HFFc6 (cell line): ENCODE data around the gene TMEM174. TPM values are rescaled to one million over a fixed set of nuclear protein-coding genes. Genes with fewer than 3 reads are reported as not detected.
A peak's percentile ranks its signal among the peaks of the same experiment; 100 is the strongest.

Source experiments
- DNase-seq: peaks from one replicate; pipeline ENCODE4 v3.0.0-alpha.2; 2018
- H3K27ac Mint-ChIP-seq: 2 replicates; pipeline ENCODE4 v1.8.0; 2020; ENCODE audit warnings: mild to moderate bottlenecking, mixed read lengths
- H3K27me3 Mint-ChIP-seq: 2 replicates; pipeline ENCODE4 v1.8.0; 2021; ENCODE audit warnings: mild to moderate bottlenecking, moderate library complexity, mixed read lengths; ENCODE audit not compliant: insufficient read depth
- H3K36me3 Mint-ChIP-seq: 2 replicates; pipeline ENCODE4 v1.8.0; 2021; ENCODE audit warnings: low read depth, mixed read lengths
- H3K4me1 Mint-ChIP-seq: 2 replicates; pipeline ENCODE4 v1.8.0; 2020; ENCODE audit warnings: low read depth, mixed read lengths
- H3K4me3 Mint-ChIP-seq: 2 replicates; pipeline ENCODE4 v1.8.0; 2020; ENCODE audit warnings: mild to moderate bottlenecking, moderate library complexity, mixed read lengths
- H3K9me3 Mint-ChIP-seq: 2 replicates; pipeline ENCODE4 v1.8.0; 2020; ENCODE audit warnings: mild to moderate bottlenecking, mixed read lengths
- CTCF ChIP-seq: fragments of 200-600 bp; sonication (generic); IDR thresholded peaks from 2 replicates; pipeline ENCODE4 v1.5.0; 2021; ENCODE audit warnings: antibody characterized with exemption, mild to moderate bottlenecking
- total RNA-seq, 6 experiments: library from RNA; stranded (reverse); fragmentation: NEBNext Ultra II Directional; extraction: Animal tissue kit (Norgen Biotek cat#: 25700); gene quantifications; 2 replicates in 1 of 6; 3 replicates in 5 of 6; pipeline ENCODE4 v1.2.3, GENCODE V29; 2021

TMEM174 gene
- total RNA-seq, 6 experiments from 2014 or later, result not detected

DNA sequence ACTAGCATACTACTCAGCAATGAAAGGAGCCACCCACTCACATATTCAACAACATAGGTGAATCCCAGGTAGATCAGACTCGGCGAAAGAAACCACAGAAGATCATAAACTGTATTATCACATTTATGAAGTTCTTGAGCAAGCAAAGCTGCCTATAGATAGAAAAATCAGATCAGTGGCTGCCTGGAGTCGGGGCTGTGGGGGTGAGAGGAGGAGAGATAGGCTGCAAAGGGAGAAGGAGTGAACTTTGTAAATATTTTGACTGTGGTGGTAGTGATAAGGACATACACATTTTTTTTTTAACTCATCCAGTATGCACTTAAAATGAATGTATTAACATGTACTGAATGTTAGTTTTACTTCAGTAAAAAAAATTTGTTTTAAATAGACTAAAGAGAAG is 23.5 kb upstream of the TMEM174 start:
- Mint-ChIP-seq H3K4me1 (peaks cover 22% of the 10 kb centered on the region; the same call in 1 of the 2 replicates), H3K27ac (no peak overlapping the region), H3K36me3 (no peaks in the 10 kb centered on the region), H3K27me3 (peaks cover 12% of the 10 kb centered on the region), H3K4me3 (no peak overlapping the region), H3K9me3 (no peaks in the 10 kb centered on the region)
- TF ChIP-seq CTCF, result no peak
- no peak for DNase-seq

DNA sequence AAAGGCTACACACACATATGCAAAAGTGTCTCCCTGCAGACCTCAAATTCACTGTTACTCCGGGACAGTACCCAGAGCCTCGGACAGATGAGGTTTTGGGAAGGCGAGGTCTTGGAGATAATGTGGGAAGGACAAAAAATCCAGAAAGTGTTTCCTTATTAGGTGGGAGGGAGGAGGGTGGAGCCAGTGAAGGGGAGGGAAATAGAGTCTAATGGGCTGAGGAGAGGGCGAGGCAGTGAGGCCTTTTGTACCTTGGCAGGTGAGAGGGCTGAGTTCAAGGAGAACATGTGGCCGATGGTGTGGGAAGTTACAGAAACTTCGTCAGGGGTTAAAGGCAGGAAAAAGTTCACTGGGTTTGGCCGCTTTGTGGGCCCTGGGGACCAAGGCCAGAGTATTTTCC is 22.1 kb upstream of the TMEM174 start:
- Mint-ChIP-seq H3K4me3 (no peak overlapping the region), H3K9me3 (no peaks in the 10 kb centered on the region), H3K36me3 (no peaks in the 10 kb centered on the region), H3K4me1 (peaks cover 28% of the 10 kb centered on the region; the same call in 1 of the 2 replicates), H3K27me3 (peaks cover 8% of the 10 kb centered on the region), H3K27ac (no peak overlapping the region)
- no peak for TF ChIP-seq CTCF
- DNase-seq, result no peak

GRCh38 chr5:73151766-73152410 is 21.1 kb upstream of the TMEM174 start:
- Mint-ChIP-seq H3K27ac (peak overlapping the region; percentile 44; the same call in 1 of the 2 replicates), H3K4me1 (peaks cover 28% of the 10 kb centered on the region; the same call in 1 of the 2 replicates), H3K36me3 (no peaks in the 10 kb centered on the region), H3K27me3 (peaks cover 6% of the 10 kb centered on the region), H3K9me3 (no peaks in the 10 kb centered on the region), H3K4me3 (no peak overlapping the region)
- TF ChIP-seq CTCF, result no peak
- no peak for DNase-seq

GRCh38 chr5:73152411-73153388 is 20.3 kb upstream of the TMEM174 start:
- peaks cover 2% of the 10 kb centered on the region for H3K27me3 Mint-ChIP-seq
- peaks cover 28% of the 10 kb centered on the region; the same call in 1 of the 2 replicates for H3K4me1 Mint-ChIP-seq
- no peaks in the 10 kb centered on the region for H3K36me3 Mint-ChIP-seq
- DNase-seq, result no peak
- no peaks in the 10 kb centered on the region for H3K9me3 Mint-ChIP-seq
- H3K4me3 Mint-ChIP-seq, result no peak overlapping the region
- TF ChIP-seq CTCF, result no peak; the same call in 1 of the 2 replicates
- H3K27ac Mint-ChIP-seq, result no peak overlapping the region

DNA sequence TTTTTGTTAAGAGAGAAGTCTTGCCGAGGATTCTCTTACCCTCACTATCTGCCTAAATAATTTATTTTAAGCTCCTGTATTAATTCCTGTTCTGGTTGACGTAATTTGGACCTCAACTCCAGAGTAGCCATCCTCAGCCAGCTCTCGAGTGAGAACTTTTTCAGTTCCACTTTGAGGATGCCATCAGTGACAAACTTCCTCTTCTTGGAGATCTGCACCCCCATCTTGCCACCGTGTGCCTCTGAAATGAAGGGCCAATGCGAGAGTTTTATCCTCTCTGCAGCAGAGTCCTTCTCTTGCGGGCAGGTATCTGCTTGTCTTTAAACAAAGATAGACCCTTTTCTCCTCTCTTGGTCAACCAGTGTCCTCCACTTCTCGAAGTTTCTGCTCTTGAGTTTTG is 19.5 kb upstream of the TMEM174 start:
- no peaks in the 10 kb centered on the region for H3K36me3 Mint-ChIP-seq
- H3K4me3 Mint-ChIP-seq, result no peak overlapping the region
- H3K27me3 Mint-ChIP-seq, result peaks cover 7% of the 10 kb centered on the region
- no peak for TF ChIP-seq CTCF
- H3K9me3 Mint-ChIP-seq, result no peaks in the 10 kb centered on the region
- H3K27ac Mint-ChIP-seq, result no peak overlapping the region
- no peak for DNase-seq
- peaks cover 28% of the 10 kb centered on the region; the same call in 1 of the 2 replicates for H3K4me1 Mint-ChIP-seq
